ENCODE results near the gene HOXC13.

- TF ChIP-seq POLR2AphosphoS5 (IDR thresholded peaks at IDR 0.05; ENCODE audit: low read depth, low read length) (no peak), FOXP2 (optimal IDR thresholded peaks at IDR 0.05; ENCODE audit: borderline replicate concordance, extremely low read depth, extremely low read length, insufficient read depth) (no peak)
Measured at GRCh38 chr12:53968214-53969127, 29.8 kb downstream of the HOXC13 start.

Data from PFSK-1 (cell line).